H1 (cell line): ENCODE results near the gene RERG. TPM values are rescaled to one million over a fixed set of nuclear protein-coding genes. Genes with fewer than 3 reads are reported as not detected.

ENCODE experiments used
- ASH2L ChIP-seq: fragments of 200-600, 300-600 bp; sonication (generic); IDR thresholded peaks from one replicate; pipeline ENCODE4 v1.7.1; 2017; ENCODE audit warnings: low read length
- ATF3 ChIP-seq: IDR thresholded peaks from 2 replicates; pipeline ENCODE4 v1.6.1; 2011; ENCODE audit warnings: low read depth, mild to moderate bottlenecking, low read length; ENCODE audit not compliant: insufficient read depth
- CREB1 ChIP-seq: IDR thresholded peaks from 2 replicates; pipeline ENCODE4 v1.6.1; 2012; ENCODE audit warnings: inconsistent platforms
- TBP ChIP-seq: IDR thresholded peaks from 2 replicates; pipeline ENCODE4 v1.6.1; 2011; ENCODE audit warnings: low read depth, low read length, improper control_type of control experiment
- TEAD4 ChIP-seq: IDR thresholded peaks from 2 replicates; pipeline ENCODE4 v1.6.1; 2012; ENCODE audit warnings: low read depth, low read length, inconsistent platforms, mixed read lengths
- polyA plus RNA-seq, 7 experiments: library from polyadenylated mRNA; depleted of rRNA in 3 of 7; stranded (reverse) in 5 of 7; unstranded in 2 of 7; fragments of >200 nt in 5 of 7; fragments of 200-250 nt in 2 of 7; gene quantifications; 1 replicate in 5 of 7; 2 replicates in 1 of 7; 4 replicates in 1 of 7; pipeline versions ENCODE4 v1.2.1 to v1.2.3, GENCODE V29; 2011 to 2013; ENCODE audit warnings: missing spikeins in 2 of 7, mixed read lengths in 2 of 7
- total RNA-seq: library from RNA; stranded (reverse); fragmentation: NEBNext Ultra II Directional; extraction: Animal tissue kit (Norgen Biotek cat#: 25700); gene quantifications from 2 replicates; pipeline ENCODE4 v1.2.1, GENCODE V29; 2021

RERG gene
- total and polyA plus RNA-seq, 2 of the 8 experiments (the other 6 are each of a cell fraction or from before 2014, with no cell fraction given) = 0.12 to 0.86 TPM

GRCh38 chr12:15180325-15180724 lies 40.9 kb downstream of the RERG start (continued):
- TF ChIP-seq ATF3 (no peak), TBP (no peak), ASH2L (no peak), CREB1 (no peak), TEAD4 (no peak)
